BLaER1 (cell line): ENCODE results near the gene FRMPD4.

ENCODE experiments used
- H3K27ac ChIP-seq: shearing (Covaris generic); formaldehyde crosslinking; 2 replicates; pipeline ENCODE4 v1.8.1; 2022
- H3K27me3 ChIP-seq: shearing (Covaris generic); formaldehyde crosslinking; 2 replicates; pipeline ENCODE4 v1.8.1; 2022
- H3K36me3 ChIP-seq: shearing (Covaris generic); formaldehyde crosslinking; 2 replicates; pipeline ENCODE4 v1.8.1; 2022
- H3K4me1 ChIP-seq: shearing (Covaris generic); formaldehyde crosslinking; 2 replicates; pipeline ENCODE4 v1.8.1; 2022
- H3K4me2 ChIP-seq: shearing (Covaris generic); formaldehyde crosslinking; 2 replicates; pipeline ENCODE4 v1.8.1; 2022
- H3K4me3 ChIP-seq: shearing (Covaris generic); formaldehyde crosslinking; 2 replicates; pipeline ENCODE4 v1.8.1; 2022
- H3K9ac ChIP-seq: shearing (Covaris generic); formaldehyde crosslinking; 2 replicates; pipeline ENCODE4 v1.8.1; 2022
- H3K9me3 ChIP-seq: shearing (Covaris generic); formaldehyde crosslinking; 2 replicates; pipeline ENCODE4 v1.8.1; 2022
- H4K20me1 ChIP-seq: shearing (Covaris generic); formaldehyde crosslinking; 2 replicates; pipeline ENCODE4 v1.8.1; 2022
- Cebpa-rat ChIP-seq: shearing (Covaris generic); IDR thresholded peaks from 2 replicates; pipeline ENCODE4 v1.8.1; 2022

FRMPD4 gene

GRCh38 chrX:12410523-12410922 is 272.2 kb downstream of the FRMPD4 start:
- Histone ChIP-seq H3K9ac (no peak overlapping the region), H3K36me3 (no peaks in the 10 kb centered on the region), H4K20me1 (no peaks in the 10 kb centered on the region), H3K4me3 (no peak overlapping the region), H3K9me3 (no peaks in the 10 kb centered on the region), H3K27ac (no peak overlapping the region), H3K27me3 (peaks cover 98% of the 10 kb centered on the region), H3K4me1 (no peaks in the 10 kb centered on the region), H3K4me2 (no peak overlapping the region)
- TF ChIP-seq Cebpa-rat = no peak

- H3K4me2 ChIP-seq = no peak overlapping the region
- no peaks in the 10 kb centered on the region for H4K20me1 ChIP-seq
- no peak overlapping the region for H3K4me3 ChIP-seq
- H3K4me1 ChIP-seq = no peaks in the 10 kb centered on the region
- no peak overlapping the region for H3K27ac ChIP-seq
- TF ChIP-seq Cebpa-rat = no peak
- no peak overlapping the region for H3K9ac ChIP-seq
- peaks cover 98% of the 10 kb centered on the region for H3K27me3 ChIP-seq
- no peaks in the 10 kb centered on the region for H3K36me3 ChIP-seq
- no peaks in the 10 kb centered on the region for H3K9me3 ChIP-seq
Observed at GRCh38 chrX:12411831-12412230, 273.6 kb downstream of the FRMPD4 start.

- Histone ChIP-seq H3K4me1 (no peaks in the 10 kb centered on the region), H3K9ac (no peak overlapping the region), H3K27me3 (peaks cover 91% of the 10 kb centered on the region), H3K36me3 (no peaks in the 10 kb centered on the region), H3K4me3 (no peak overlapping the region), H4K20me1 (no peaks in the 10 kb centered on the region), H3K27ac (no peak overlapping the region), H3K9me3 (no peaks in the 10 kb centered on the region), H3K4me2 (no peak overlapping the region)
- TF ChIP-seq Cebpa-rat = no peak
Observed at GRCh38 chrX:12412561-12412960, 274.3 kb downstream of the FRMPD4 start.

- H3K4me1 ChIP-seq = no peaks in the 10 kb centered on the region
- no peak overlapping the region for H3K9ac ChIP-seq
- no peak overlapping the region for H3K27ac ChIP-seq
- no peak overlapping the region for H3K4me2 ChIP-seq
- peaks cover 8% of the 10 kb centered on the region; the same call in 1 of the 2 replicates for H4K20me1 ChIP-seq
- H3K27me3 ChIP-seq = peaks cover 86% of the 10 kb centered on the region
- H3K4me3 ChIP-seq = no peak overlapping the region
- no peak for TF ChIP-seq Cebpa-rat
- H3K9me3 ChIP-seq = no peaks in the 10 kb centered on the region
- no peaks in the 10 kb centered on the region for H3K36me3 ChIP-seq
Observed at GRCh38 chrX:12419591-12419990, 281.3 kb downstream of the FRMPD4 start.

- Histone ChIP-seq H3K36me3 (no peaks in the 10 kb centered on the region), H3K4me3 (no peak overlapping the region), H3K27me3 (peaks cover 86% of the 10 kb centered on the region), H4K20me1 (peaks cover 8% of the 10 kb centered on the region; the same call in 1 of the 2 replicates), H3K27ac (no peak overlapping the region), H3K4me2 (no peak overlapping the region), H3K9me3 (no peaks in the 10 kb centered on the region), H3K9ac (no peak overlapping the region), H3K4me1 (no peaks in the 10 kb centered on the region)
- TF ChIP-seq Cebpa-rat = no peak
Observed at GRCh38 chrX:12421918-12422317, 283.6 kb downstream of the FRMPD4 start.

- no peak for TF ChIP-seq Cebpa-rat
- no peak overlapping the region for H3K4me2 ChIP-seq
- H4K20me1 ChIP-seq = peaks cover 8% of the 10 kb centered on the region; the same call in 1 of the 2 replicates
- H3K4me1 ChIP-seq = no peaks in the 10 kb centered on the region
- peaks cover 93% of the 10 kb centered on the region for H3K27me3 ChIP-seq
- no peak overlapping the region for H3K27ac ChIP-seq
- H3K9me3 ChIP-seq = no peaks in the 10 kb centered on the region
- no peaks in the 10 kb centered on the region for H3K36me3 ChIP-seq
- H3K9ac ChIP-seq = no peak overlapping the region
- H3K4me3 ChIP-seq = no peak overlapping the region
Observed at GRCh38 chrX:12423346-12423745, 285.1 kb downstream of the FRMPD4 start.

- no peaks in the 10 kb centered on the region for H3K9me3 ChIP-seq
- no peaks in the 10 kb centered on the region for H3K36me3 ChIP-seq
- H3K27me3 ChIP-seq = peaks cover 95% of the 10 kb centered on the region
- H3K4me2 ChIP-seq = no peak overlapping the region
- no peak for TF ChIP-seq Cebpa-rat
- H3K27ac ChIP-seq = no peak overlapping the region
- no peak overlapping the region for H3K9ac ChIP-seq
- H4K20me1 ChIP-seq = peaks cover under 1% of the 10 kb centered on the region; the same call in 1 of the 2 replicates
- no peak overlapping the region for H3K4me3 ChIP-seq
- H3K4me1 ChIP-seq = no peaks in the 10 kb centered on the region
Observed at GRCh38 chrX:12425496-12425895, 287.2 kb downstream of the FRMPD4 start.

- no peak overlapping the region for H3K9ac ChIP-seq
- H3K27me3 ChIP-seq = peaks cover 93% of the 10 kb centered on the region
- no peak overlapping the region for H3K27ac ChIP-seq
- H3K9me3 ChIP-seq = no peaks in the 10 kb centered on the region
- peaks cover 5% of the 10 kb centered on the region; the same call in 1 of the 2 replicates for H3K4me1 ChIP-seq
- H3K36me3 ChIP-seq = no peaks in the 10 kb centered on the region
- H3K4me3 ChIP-seq = no peak overlapping the region
- no peak for TF ChIP-seq Cebpa-rat
- H4K20me1 ChIP-seq = no peaks in the 10 kb centered on the region; the same call in 1 of the 2 replicates
- H3K4me2 ChIP-seq = no peak overlapping the region
Observed at GRCh38 chrX:12426420-12426819, 288.1 kb downstream of the FRMPD4 start.

GRCh38 chrX:12434493-12434892 is 296.2 kb downstream of the FRMPD4 start:
- Histone ChIP-seq H4K20me1 (no peaks in the 10 kb centered on the region), H3K27ac (no peak overlapping the region), H3K9me3 (no peaks in the 10 kb centered on the region), H3K27me3 (peaks cover 84% of the 10 kb centered on the region), H3K4me1 (peaks cover 6% of the 10 kb centered on the region; the same call in 1 of the 2 replicates), H3K9ac (no peak overlapping the region), H3K4me3 (no peak overlapping the region), H3K36me3 (no peaks in the 10 kb centered on the region), H3K4me2 (no peak overlapping the region)
- TF ChIP-seq Cebpa-rat = no peak

GRCh38 chrX:12439416-12439815 is 301.1 kb downstream of the FRMPD4 start:
- no peak overlapping the region for H3K9ac ChIP-seq
- TF ChIP-seq Cebpa-rat = no peak
- H3K4me3 ChIP-seq = no peak overlapping the region
- H3K27ac ChIP-seq = no peak overlapping the region
- no peaks in the 10 kb centered on the region for H3K36me3 ChIP-seq
- H3K4me1 ChIP-seq = no peaks in the 10 kb centered on the region
- H3K9me3 ChIP-seq = no peaks in the 10 kb centered on the region
- H4K20me1 ChIP-seq = peaks cover 5% of the 10 kb centered on the region; the same call in 1 of the 2 replicates
- H3K4me2 ChIP-seq = no peak overlapping the region
- peaks cover 84% of the 10 kb centered on the region for H3K27me3 ChIP-seq

GRCh38 chrX:12440246-12440645 is 302.0 kb downstream of the FRMPD4 start:
- Histone ChIP-seq H3K27ac (no peak overlapping the region), H3K4me2 (no peak overlapping the region), H3K36me3 (no peaks in the 10 kb centered on the region), H4K20me1 (peaks cover 12% of the 10 kb centered on the region; the same call in 1 of the 2 replicates), H3K4me1 (no peaks in the 10 kb centered on the region), H3K9me3 (no peaks in the 10 kb centered on the region), H3K27me3 (peaks cover 88% of the 10 kb centered on the region), H3K4me3 (no peak overlapping the region), H3K9ac (no peak overlapping the region)
- TF ChIP-seq Cebpa-rat = no peak
